ENCODE measurements around the gene FUT6.
"Not testable (repeated sequence)": the region's sequence is repeated elsewhere in the genome, so short reads cannot be mapped to it uniquely, and the experiment has no call there.

The FUT6 gene

DNA sequence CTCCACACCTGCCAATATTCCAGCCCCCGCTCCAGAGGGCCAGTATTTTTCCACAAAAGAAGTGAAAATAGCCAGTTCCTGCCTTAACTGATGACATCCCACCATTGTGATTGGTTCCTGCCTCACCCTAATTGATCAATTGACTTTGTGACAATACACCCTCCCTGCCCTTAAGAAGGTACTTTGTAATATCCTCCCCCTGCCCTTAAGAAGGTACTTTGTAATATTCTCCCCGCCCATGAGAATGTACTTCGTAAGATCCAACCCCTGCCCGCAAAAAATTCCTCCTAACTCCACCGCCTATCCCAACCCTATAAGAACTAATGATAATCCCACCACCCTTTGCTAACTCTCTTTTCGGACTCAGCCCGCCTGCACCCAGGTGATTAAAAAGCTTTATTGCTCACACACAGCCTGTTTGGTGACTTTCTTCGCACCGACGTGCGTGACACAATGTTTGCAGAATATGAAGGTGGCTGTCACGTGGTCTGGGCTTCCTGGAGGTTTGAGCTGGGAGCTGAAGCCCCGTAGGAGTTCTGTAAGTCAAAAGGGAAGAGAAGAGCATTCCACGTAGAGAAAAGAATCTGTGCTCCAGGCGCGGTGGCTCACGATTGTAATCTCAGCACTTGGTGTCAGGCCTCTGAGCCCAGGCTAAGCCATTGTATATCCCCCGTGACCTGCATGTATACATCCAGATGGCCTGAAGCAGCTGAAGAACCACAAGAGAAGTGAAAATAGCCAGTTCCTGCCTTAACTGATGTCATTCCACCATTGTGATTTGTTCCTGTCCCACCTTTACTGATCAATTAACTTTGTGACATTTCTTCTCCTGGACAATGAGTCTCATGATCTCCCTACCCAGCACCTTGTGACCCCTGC is 17.9 kb upstream of the FUT6 start:
- no peak for DNase-seq

DNA sequence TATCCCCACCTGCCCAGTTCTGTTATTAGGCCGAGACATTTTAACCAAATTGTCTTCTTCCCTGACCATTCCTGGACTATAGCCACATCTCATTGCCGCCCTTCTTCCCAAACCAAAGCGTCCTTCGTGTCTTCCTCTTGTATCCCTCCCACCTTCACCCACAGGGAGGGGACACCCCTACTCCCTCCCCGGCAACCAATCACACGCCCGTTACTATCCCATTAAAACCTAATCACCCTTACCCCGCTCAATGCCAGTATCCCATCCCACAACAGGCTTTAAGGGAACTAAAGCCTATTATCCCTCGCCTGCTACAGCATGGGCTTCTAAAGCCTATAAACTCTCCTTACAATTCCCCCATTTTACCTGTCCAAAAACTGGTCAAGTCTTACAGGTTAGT is 15.6 kb upstream of the FUT6 start:
- not testable (repeated sequence) for DNase-seq

DNA sequence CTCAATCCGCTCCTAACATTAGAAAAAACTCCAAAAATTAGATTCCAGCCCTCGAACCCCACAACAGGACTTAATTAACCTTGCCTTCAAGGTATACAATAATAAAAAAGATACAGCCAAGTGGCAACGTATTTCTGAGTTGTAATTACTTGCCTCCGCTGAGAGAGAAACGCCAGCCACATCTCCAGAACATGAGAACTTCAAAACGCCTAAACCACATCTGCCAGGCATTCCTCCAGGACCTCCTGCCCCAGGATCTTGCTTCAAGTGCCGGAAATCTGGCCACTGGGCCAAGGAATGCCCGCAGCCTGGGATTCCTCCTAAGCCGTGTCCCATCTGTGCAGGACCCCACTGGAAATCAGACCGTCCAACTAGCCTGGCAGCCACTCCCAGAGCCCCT is 14.6 kb upstream of the FUT6 start:
- DNase-seq: not testable (repeated sequence)

DNA sequence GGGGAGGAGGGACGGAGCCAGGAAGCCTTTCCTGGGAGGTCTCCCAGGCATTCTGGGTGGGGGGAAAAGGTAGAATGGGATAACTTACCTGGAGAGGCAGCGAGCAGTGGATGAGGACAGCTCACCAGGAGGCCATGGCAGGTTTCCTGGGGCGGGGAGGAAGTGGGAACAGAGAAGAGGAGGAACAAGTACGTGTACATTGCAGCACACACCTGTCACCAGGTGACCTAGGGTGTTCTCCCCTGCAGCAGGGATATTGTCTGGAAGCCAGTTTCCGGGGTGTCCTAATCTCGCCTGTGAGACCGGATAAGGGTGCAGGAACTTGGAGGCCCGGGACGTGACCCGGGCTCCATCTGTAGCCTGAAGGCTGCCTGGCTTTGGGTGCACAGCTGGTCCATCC is 11.8 kb upstream of the FUT6 start, which contains the start of gene FUT3:
Gene FUT3 (minus strand): TSS at position 148 of the 400 bp plus-strand sequence.
- no peak for DNase-seq

DNA sequence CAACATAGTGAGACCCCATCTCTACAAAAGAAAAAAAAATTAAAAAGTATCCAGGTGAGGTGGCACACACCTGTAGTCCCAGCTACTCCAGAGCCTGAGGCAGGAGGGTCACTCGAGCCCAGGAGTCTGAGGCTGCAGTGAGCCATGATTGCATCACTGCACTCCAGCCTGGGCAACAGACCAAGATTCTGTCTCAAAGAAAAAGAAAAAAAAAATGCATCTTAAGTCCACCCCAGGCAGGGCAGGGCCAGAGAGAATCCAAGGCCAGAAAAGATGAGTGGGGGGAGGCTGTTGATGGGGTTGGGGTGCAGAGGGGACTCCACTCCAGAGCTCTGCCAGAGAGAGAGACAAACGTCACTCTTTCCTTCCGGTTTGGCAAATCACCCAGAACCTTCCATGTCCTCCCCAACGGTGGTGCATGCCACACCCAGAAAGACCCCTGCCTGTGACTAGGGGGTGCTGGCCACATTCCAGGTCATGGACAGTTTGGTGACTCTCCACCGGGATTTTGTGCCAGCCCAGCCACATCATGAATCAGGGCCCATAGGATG is 11.3 kb upstream of the FUT6 start:
- DNase-seq: no peak

DNA sequence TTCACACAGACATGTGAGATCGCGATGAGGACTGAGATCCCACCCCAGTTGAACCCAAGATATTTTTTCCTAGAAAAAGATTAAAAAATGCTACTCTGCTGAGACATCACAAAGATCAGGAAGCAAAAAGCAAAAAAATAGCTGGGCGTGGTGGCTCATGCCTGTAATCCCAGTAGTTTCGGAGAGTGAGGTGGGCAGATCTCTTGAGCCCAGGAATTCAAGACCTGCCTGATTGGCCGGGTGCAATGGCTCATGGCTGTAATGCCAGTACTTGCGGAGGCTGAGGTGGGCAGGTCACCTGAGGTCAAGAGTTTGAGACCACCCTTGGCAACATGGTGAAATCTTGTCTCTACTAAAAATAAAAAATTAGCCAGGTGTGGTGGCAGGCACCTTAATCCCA is 10.7 kb upstream of the FUT6 start:
- no peak for DNase-seq

DNA sequence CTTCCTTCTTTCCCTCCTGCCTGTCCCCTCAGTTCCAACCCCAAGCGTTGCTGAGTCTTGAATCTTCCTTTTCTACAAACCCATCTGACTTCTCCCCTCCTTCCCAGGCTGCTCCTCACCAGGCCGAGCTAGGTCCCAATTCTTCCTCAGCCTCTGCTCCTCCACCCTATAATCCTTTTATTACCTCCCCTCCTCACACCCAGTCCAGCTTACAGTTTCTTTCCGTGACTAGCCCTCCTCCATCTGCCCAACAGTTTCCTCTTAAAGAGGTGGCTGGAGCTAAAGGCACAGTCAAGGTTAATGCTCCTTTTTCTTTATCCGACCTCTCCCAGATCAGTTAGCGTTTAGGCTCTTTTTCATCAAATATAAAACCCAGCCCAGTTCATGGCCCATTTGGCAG is 9.1 kb upstream of the FUT6 start:
- not testable (repeated sequence) for DNase-seq

DNA sequence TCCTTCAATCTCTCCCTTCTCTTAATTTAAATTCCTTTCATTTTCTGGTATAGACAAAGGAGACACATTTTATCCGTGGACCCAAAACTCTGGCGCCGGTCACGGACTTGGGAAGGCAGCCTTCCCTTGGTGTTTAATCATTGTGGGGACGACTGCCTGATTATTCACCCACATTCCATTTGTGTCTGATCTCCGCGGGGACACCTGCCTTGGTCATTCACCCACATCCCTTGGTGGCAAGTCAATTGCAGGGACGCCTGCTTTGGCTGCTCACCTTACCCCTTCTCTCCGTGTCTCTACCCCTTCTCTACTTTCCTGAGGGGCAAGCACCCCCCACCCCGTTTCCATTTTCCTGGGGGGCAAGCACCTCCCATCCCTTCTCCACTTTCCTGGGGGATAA is 8.3 kb upstream of the FUT6 start:
- DNase-seq: not testable (repeated sequence)

DNA sequence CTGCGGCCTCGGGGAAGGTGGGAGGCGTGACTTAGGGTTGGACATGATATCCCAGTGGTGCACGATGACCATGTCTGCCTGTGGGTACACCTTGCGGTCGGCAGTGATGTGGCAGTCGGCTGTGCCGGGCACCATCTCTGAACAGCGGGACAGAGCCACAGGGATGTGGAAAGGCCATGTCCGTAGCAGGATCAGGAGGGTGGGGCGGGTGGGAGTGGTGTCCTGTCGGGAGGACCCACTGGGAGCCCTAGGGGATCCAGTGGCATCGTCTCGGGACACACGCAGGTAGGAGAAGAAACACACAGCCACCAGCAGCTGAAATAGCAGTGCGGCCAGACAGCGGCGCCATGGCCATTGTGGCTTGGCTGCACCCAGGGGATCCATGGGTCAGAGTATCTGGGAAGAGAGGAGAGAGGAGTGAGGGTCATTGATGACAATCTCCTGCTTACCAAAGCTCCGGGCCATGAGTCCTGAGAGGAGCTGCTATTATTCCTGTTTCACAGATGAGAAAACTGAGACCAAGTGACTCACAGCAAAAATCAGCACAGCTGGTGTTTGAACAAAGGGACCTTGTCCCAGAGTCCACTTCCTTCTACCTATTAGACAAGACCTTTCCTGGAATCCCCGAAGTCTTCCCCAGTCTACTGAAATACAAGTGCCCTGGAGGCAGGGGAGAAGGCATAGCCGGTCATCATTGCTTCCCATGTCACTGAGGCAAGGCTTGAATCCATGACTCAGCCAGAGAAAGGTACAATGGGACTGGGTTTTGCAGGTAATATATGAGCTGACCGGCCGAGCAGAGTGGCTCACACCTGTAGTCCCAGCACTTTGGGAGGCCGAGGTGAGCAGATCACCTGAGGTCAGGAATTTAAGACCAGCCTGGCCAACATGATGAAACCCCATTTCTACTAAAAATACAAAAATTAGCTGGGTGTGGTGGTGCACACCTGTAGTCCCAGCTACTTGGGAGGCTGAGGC is 5.2 kb upstream of the FUT6 start:
- no peak for DNase-seq

DNA sequence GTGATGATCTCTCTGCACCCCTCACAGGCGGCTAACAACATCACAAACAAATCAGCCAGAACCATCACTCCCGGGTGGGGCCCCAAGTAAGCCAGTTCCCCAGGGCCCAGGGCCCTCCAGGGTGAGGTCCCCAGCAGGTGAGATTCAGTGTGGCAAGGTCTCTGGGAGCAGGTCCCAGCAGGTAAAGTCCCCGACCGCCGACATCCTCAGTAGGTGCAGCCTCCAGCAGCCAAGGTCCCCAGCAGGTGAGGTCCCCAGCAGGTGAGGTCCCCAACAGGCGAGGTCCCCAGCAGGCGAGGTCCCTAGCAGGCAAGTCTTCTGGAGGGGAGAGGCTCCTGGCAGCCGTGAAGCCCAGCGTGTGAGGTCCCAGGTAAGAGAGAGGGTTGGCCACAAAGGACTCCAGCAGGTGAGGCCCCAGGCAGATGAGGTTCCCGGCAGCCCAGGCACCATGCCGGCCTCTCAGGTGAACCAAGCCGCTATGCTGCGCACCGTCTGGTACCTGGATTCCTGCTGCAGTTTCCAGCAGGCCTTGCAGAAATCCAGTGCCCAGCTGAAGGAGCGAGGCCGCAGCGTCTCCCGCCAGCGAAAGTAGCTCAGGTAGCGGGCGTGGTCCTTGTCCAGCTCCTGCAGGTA is 3.9 kb upstream of the FUT6 start:
- no peak for DNase-seq

DNA sequence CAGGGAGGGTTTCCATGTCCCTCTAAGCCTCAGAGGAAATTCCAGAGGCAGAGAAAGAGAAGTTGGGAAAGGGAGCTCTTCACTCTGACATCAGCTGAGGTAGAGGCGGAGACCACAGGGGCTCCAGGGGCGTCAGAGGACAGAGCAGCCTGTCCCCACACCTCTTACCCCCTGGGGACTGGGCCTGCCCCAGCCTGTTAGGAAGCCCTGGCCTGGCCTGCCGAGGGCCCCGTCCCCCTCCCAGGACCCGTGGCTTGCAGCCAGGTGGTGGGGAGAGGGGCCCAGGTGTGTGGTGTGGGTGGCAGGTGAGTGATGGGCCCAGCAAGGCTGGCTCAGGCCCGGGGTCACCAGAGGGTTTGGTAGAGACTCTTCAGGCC is 2.2 kb upstream of the FUT6 start:
- DNase-seq: not testable (repeated sequence)

DNA sequence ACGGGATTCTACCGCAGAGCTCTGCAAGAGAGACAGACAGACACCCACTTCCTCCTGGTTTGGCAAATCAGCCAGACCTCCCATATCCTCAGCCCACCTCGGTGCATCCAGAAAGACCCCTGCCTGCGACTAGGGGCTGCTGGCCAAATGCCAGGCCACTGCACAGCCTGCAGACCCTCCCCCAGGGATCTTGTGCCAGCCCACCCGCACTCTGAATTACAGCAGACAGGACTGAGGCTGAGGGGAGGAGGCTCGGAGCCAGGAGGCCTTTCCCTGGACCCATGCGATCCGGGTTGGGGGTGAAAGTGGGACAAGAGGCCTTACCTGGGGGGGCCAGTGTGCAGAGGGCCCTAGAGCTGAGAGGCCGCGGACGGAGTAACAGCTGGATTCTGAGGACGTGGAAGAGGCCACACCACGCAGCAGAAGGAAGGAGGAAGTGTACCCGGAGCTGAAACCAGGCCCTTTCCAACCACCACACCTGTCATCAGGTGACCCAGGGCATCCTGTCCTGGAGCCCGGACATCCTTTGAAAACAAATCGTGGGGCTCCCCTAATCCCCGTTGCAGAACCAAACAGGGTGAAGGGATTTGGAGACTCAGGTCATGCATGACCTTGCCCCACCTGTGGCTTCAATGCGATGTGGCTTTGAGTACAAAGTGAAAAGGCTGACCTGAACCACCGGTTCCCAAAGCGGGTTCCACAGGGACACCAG is 993 bp downstream of the FUT6 start:
- no peak for DNase-seq

DNA sequence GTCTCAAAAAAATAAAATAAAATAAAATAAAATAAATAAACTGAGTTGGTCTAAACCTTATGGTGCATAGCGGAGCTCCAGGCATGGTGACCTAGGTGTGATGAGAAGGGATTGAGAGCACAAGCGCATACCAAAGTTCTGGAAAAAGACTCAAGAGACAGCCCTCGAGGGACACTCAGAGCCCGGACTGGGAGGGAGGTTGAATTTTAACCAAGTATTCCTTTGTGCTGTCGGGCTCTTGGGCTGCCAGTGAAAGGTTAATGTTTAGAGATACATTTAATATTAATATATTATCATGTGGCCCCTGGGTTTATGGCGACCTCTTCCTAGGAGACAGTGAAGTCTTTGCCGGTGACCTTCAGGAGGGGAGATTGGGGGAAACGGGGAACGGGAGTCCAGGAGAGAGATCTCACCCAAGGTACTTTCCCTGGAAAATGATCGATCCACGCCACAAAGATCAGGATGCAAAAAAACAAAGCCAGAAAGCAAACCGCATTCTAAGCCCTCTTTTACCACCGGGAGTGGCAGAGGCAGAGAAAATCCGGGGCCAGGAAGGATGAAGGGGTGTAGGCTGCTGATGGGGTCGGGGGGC is 1.6 kb downstream of the FUT6 start:
- DNase-seq: no peak

DNA sequence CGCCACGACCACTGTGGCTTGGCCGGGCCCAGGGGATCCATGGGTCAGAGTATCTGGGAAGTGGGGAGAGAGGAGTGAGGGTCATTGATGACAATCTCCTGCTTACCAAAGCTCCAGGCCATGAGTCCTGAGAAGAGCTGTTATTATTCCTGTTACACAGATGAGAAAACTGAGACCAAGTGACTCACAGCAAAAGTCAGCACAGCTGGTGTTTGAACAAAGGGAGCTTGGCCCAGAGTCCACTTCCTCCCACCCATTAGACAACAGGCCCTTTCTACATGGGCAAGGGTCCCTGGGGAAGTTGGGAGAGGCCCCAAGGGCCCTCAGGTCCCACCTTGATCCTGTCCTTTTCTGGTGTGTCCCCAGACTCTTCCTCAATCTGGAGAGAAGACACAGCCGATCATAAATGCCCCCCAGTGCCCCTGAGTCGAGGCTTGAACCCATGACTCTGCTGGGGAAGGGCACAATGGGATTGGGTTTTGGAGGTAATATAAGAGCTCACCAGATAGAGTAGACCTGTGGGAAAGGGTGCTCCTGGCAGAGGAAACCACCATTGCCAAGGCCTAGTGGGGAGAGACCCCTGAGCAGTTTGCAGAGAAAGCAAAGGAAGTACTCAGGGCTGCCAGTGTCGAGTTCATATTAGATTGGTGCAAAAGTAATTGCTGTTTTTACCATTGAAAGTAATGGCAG is 6.8 kb downstream of the FUT6 start:
- DNase-seq: no peak

DNA sequence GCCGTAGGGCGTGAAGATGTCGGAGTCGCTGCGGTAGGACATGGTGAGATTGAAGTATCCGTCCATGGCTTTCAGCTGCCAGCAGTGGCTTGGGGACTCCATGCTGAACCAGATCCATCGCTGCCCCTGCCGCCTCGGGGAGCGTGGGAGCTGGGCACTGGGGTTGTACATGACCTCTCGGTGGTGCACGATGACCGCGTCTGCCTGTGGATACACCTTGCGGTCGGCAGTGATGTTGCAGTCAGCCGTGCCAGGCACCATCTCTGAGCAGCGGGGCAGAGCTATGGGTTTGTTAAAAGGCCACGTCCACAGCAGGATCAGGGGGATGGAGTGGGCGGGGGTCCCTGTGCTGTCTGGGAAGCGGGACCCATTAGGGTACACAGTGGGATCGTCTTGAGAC is 7.4 kb downstream of the FUT6 start:
- DNase-seq: no peak

DNA sequence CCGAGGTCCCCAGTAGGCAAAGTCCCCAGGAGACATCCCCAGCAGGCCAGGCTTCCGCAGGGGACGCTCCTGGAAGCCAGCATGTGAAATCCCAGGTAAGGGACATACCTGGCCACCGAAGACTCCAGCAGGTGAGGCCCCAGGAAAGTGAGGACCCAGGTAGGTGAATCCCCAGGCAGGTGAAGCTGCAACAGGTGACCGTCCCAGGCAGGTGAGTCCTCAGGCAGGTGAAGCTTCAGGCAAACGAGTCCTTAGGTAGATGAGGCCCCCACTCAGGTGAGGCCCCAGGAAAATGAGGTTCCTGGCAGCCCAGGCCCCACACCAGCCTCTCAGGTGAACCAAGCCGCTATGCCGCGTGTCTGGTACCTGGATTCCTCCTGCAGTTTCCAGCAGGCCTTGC is 8.3 kb downstream of the FUT6 start:
- DNase-seq: no peak

DNA sequence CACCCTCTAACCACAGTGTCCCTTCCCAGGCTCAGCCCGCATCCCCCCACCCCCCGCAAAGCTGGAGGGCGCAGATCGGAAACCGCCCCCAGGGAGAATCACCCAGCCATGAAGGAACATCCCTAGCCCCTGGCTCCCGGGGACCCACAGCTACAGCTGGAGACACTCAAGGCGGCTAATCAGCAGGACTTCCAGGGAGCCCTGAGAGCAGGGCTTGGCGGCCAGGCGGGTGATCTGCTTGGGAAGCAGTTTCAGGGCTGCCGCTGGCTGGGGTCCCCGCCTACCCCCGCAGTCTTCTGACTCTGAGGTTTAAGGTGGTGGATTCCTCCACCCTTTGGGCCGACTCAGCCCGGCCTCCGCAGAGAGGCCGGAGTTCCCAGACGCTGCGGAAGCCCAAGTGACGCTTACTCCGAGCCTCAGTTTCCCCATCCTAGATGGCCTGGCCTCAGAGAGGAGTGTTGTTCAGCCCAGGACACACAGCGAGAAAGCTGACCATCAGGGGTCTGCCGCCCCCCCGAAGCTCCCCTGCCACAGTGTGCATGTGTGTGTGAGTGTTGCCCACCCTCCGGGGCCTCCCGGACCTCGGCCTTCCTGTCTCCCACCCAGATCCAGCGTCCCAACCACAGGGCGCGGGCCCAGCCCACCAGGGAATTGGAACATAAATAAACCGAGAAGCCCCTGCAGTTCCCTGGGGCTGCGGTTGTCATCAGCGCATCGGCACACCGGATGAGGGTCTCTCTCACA is 9.8 kb downstream of the FUT6 start:
- no peak for DNase-seq

DNA sequence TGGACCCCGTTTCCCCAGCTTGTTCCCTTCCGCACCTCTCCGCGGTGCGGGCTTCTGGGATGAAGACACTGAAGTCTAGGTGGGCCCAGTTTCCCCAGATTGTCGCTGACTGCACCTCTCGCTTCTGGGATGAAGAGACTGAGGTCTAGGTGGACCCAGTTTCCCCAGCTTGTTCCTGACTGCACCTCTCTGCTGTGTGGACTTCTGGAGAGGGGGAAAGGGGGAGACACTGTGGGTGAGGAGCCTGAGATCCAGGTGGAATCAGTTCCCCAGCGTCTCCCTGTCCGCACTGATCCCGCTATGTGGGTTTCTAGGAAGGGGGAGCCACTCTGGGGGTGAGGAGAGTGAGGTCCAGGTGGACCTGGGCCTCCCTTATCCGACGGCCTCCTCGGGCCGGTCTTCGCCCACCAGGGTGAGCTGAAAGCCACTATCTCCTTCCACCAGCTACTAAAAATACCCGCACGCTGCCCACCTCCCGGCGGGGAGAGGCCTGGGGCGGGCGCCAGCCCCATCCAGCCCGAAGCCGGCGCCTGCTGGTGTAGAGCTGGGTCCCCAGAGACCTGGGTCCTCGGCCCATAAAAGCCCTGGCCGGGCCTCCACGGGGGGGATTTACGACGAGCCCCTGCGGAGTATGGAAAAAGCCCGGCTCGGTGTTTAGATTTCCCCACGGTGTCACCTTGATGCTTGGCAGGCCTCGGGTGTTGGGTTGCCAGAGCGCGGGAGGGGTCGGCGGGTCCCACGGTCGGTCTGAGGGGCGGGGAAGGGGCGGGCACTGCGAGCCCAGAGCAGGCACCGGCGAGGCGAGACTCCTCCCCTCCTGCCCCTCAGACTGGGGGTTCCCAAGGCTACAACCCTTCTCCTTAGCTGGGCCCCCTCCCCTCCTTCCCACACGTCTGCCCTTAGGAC is 10.6 kb downstream of the FUT6 start:
- peak; percentile 91 for DNase-seq

DNA sequence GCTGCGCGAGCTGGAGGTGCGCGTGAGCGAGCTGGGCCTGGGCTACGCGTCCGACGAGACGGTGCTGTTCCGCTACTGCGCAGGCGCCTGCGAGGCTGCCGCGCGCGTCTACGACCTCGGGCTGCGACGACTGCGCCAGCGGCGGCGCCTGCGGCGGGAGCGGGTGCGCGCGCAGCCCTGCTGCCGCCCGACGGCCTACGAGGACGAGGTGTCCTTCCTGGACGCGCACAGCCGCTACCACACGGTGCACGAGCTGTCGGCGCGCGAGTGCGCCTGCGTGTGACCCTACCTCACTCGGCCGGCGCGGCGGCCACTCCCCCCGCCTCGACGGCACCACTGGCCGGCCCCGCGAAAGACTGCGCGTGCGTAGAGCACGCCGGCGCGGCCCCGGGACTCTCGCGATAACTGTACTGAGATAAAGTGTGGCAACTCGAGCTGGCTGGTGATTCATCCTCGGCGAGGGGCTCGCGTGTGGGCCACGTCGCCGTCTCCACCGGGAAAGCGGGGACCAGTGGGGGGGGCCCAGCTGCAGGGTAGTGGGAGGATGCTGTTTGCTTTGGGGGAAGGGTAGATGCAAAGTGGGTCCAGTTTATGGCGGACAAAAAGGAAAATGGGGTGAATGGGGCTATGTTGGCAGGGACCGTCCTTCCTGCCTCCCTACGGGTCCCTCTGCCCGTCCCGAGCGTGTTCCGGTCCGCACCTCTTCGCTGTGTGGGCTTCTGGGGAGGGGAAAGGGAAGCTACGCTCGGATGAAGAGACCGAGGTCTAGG is 11.4 kb downstream of the FUT6 start:
- peak; percentile 91 for DNase-seq
